ENCODE measurements around the gene FAM114A1.

FAM114A1 gene

GRCh38 chr4:38950159-38950558, 82.6 kb downstream of the FAM114A1 start:
- TF ChIP-seq CTCF (IDR thresholded peaks at IDR 0.05; ENCODE audit: borderline replicate concordance, insufficient read depth, low read depth, low read length): no peak

GRCh38 chr4:38950734-38951133, 83.1 kb downstream of the FAM114A1 start:
- no peak overlapping the region for H3K4me3 ChIP-seq (ENCODE audit: low read depth, low read length)

More at GRCh38 chr4:38950159-38950558, 82.6 kb downstream of the FAM114A1 start:
- H3K4me3 ChIP-seq (ENCODE audit: low read depth, low read length): no peak overlapping the region

GRCh38 chr4:38951598-38951997, 84.0 kb downstream of the FAM114A1 start:
- no peak for TF ChIP-seq CTCF (IDR thresholded peaks at IDR 0.05; ENCODE audit: borderline replicate concordance, insufficient read depth, low read depth, low read length)

More at GRCh38 chr4:38950734-38951133, 83.1 kb downstream of the FAM114A1 start:
- no peak for TF ChIP-seq CTCF (IDR thresholded peaks at IDR 0.05; ENCODE audit: borderline replicate concordance, insufficient read depth, low read depth, low read length)

GRCh38 chr4:38952017-38952416, 84.4 kb downstream of the FAM114A1 start:
- no peak overlapping the region for H3K4me3 ChIP-seq (ENCODE audit: low read depth, low read length)

More at GRCh38 chr4:38951598-38951997, 84.0 kb downstream of the FAM114A1 start:
- H3K4me3 ChIP-seq (ENCODE audit: low read depth, low read length): no peak overlapping the region

GRCh38 chr4:38954727-38955126, 87.1 kb downstream of the FAM114A1 start:
- no peak for TF ChIP-seq CTCF (IDR thresholded peaks at IDR 0.05; ENCODE audit: borderline replicate concordance, insufficient read depth, low read depth, low read length)

More at GRCh38 chr4:38952017-38952416, 84.4 kb downstream of the FAM114A1 start:
- no peak for TF ChIP-seq CTCF (IDR thresholded peaks at IDR 0.05; ENCODE audit: borderline replicate concordance, insufficient read depth, low read depth, low read length)

GRCh38 chr4:38955957-38956356, 88.4 kb downstream of the FAM114A1 start:
- no peak for TF ChIP-seq CTCF (IDR thresholded peaks at IDR 0.05; ENCODE audit: borderline replicate concordance, insufficient read depth, low read depth, low read length)
- H3K4me3 ChIP-seq (ENCODE audit: low read depth, low read length): no peak overlapping the region

More at GRCh38 chr4:38954727-38955126, 87.1 kb downstream of the FAM114A1 start:
- no peak overlapping the region for H3K4me3 ChIP-seq (ENCODE audit: low read depth, low read length)

GRCh38 chr4:38957261-38957815, 89.7 kb downstream of the FAM114A1 start:
- no peak overlapping the region for H3K4me3 ChIP-seq (ENCODE audit: low read depth, low read length)
- TF ChIP-seq CTCF (IDR thresholded peaks at IDR 0.05; ENCODE audit: borderline replicate concordance, insufficient read depth, low read depth, low read length): no peak
